ENCODE data around the gene VOPP1. TPM values are rescaled to one million over a fixed set of nuclear protein-coding genes. Genes with fewer than 3 reads are reported as not detected.
"Not testable (repeated sequence)": the region's sequence is repeated elsewhere in the genome, so short reads cannot be mapped to it uniquely, and the experiment has no call there.

VOPP1 gene
- total RNA-seq, 1 donor from 2014 or later = 20.0 TPM

DNA sequence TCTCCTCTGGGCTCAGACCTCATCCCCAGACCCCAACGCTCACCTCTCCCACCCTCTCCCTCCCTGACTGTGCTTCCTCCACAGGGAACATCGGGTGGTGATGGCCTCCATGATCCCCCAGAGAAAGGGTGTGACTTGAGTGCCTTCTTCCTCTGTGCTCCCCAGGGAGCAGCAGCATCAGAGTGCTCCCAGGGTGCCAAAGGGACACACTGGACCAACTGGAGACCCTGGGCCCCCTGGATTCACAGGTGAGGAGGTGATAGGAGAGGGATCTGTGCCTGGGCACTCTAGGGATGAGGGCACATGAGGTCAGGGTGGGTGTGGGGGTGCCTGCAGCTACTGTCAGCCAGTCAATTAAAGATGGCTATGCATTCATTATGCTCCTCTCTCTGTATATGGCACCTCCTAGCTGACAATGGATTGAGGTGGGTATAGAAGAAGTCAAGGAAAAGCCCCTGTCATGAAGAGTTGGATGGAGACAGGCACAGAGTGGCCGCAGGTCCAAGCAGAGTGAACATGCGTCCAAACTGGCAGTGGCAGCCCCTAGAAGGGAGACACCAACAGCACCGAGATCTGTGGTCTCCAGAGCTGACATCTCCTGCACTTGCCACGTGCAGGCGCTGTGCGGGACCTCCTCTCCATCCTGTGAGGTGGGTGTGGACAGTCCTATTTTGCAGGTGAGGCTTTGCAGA, 15.5 kb upstream of the VOPP1 start:
- no peak for ATAC-seq
- DNase-seq (ENCODE audit: low spot score) = no peak

DNA sequence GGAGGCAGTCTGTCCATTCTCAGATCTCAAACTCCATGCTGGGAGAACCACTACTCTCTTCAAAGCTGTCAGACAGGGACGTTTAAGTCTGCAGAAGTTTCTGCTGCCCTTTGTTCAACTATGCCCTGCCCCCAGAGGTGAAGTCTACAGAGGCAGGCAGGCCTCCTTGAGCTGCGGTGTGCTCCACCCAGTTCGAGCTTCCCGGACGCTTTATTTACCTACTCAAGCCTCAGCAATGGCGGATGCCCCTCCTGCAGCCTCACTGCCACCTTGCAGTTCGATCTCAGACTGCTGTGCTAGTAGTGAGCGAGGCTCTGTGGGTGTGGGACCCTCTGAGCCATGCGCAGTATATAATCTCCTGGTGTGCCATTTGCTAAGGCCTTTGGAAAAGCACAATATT, 10.4 kb upstream of the VOPP1 start:
- not testable (repeated sequence) for DNase-seq (ENCODE audit: low spot score)

DNA sequence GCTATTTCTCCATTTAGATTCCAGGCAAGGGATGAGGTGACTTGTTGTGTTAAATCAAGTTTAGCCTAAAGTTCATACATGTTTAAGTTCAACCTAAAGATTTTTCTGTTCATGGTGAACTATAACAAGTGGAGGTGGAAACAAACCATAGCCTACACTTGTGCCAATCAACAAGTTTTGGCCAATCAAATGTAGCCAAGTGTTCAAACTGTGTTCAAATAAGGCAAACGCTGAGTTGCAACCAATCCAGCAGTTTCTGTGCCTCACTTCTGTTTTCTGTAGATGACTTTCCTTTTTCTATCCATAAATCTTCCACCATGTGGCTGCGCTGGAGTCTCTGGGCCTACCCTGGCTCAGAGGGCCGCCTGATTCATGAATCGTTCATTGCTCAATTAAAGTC, 4.5 kb upstream of the VOPP1 start:
- ATAC-seq (no peak), DNase-seq (ENCODE audit: low spot score) (no peak)

More for the DNA sequence above, 10.4 kb upstream of the VOPP1 start:
- ATAC-seq = not testable (repeated sequence)

DNA sequence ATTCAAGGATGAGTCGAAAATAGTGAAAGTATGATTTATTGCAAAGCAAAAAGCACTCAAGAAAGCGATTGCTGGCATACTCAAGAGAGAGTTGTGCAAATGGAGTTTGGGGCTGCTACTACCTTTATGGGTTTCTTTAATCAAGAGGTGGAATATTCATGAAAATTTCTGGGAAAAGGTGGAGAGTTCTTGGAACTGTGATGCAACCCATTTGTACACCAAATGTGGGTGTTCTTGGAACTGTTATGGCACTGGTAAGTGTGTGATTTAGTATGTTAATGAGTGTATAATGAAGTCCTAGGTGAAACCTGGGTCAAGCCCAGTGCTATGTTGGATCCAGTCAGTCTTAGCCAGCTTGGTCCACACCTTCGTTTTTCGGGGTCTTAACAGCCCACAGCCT, 3.4 kb upstream of the VOPP1 start:
- ATAC-seq = no peak

DNA sequence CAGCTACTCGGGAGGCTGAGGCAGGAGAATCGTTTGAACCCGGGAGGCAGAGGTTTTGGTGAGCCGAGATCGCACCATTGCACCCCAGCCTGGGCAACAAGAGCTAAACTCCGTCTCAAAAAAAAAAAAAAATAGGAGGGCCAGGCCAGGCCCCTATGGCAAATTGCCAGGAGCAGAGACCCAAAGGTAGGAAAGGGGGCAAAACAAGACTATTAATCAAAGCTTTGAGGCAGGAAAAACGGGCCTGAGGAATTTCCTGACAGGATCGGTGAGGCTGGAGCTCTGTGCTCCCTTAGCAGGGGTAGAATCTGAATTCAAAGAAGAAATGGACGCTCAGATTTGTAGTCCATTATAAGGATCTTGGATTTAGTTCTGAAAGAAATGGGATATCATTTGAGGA, 2.8 kb upstream of the VOPP1 start:
- ATAC-seq (no peak), DNase-seq (ENCODE audit: low spot score) (no peak)

More for the DNA sequence above, 3.4 kb upstream of the VOPP1 start:
- DNase-seq (ENCODE audit: low spot score) = no peak

DNA sequence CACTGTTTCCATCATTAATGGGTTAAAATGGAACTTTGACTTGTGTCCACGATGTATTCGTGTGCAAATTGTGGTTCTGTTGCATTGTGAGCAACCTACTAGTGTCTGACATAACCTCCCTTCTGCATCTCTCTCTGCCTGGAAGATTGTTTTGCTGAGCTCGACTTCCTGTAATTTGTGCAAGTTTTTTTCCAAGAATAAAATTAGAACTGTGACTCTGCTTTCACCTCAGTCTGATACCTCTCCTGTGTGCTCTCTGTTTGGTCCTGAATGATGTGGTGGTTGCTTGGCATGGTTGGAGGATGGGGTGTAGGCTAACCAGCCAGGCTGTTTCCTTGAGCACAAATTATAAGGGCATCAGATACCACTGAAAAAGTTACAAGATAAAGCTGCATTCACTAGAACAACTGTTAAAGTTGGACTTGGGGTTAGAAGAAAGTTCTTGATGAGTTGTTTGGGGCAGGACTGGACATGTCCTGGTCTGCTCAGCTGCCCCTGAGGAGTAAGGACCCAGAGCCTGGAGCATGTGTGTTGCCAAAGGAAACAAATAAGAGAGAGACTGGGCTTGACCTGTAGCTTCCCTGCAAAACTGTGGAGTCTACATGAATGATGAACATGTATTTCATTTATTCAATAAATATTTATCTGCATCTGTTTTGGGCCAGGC, 1.9 kb upstream of the VOPP1 start:
- DNase-seq (ENCODE audit: low spot score) (no peak), ATAC-seq (no peak)

DNA sequence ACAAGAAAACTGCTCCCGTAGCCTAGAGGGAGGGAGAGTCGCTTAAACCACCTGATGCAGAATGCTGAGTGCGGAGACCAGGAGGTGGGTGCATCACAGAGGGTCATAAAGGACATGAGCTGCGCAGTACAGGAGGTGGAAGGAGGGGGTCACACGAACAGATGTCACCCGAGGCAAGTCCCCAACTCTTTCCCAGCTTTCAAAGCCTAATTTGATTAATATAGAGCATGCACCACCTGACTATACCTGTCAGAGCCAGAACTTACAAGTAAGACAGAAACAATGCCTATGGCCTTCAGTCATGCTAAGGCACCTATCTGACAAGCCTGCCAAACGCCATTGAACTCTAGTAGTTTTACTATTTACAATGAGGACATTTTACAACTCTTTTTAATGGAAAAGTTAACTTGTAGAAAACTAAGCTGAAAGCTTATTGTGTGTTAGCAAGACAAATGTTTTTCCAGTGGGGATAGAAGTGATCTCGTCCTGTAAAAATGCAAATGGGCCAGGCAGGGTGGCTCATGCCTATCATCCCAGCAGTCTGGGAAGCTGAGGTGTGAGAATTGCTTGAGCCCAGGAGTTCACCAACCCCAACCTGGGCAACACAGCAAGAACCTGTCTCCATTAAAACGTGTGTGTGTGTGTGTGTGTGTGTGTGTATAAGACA, 1.1 kb upstream of the VOPP1 start:
- DNase-seq (ENCODE audit: low spot score) (no peak), ATAC-seq (no peak)

DNA sequence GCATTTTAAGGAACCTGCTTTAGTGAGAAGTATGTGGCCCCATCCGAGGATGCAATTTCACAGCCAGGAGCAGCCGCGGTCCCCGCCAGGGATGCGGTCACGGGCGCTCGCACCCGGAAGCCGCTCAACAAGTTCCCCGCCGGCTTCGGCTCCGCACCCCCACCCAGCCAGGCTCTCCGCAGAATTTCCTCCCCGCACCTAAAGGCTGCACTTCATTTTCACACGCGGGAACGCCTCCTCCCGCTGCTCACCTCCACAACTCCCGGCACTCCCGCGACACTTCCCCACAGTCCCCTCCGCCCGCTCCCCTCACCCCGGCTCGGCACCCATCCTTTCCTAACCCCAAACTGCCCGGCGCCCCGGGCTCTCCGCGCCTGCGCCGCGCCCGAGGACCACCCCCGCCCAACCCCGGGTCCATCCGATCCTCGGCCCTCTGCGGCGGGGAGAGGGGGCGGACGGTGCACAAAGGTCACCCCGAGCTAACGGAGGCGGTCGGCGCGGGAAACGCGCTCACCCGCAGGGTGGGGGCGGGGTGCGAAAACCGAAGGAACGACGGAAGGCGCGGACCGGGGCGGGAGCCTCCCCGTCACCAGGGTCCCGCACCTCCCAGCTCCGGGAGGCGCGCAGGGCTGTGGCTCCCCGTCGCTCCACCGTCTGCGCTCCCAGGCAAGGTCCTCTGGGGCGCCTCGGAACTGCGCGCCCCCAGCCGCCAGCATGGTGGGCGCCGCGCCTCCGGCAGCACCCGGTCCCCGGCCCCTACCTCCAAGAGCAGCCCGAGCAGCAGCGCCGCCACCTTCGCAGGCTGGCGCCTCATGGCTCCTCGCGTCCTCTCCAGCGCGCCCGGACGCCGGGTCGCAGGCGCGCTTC, 558 bp downstream of the VOPP1 start:
- DNase-seq (ENCODE audit: low spot score) (peak; percentile 75), ATAC-seq (peak; percentile 63)

DNA sequence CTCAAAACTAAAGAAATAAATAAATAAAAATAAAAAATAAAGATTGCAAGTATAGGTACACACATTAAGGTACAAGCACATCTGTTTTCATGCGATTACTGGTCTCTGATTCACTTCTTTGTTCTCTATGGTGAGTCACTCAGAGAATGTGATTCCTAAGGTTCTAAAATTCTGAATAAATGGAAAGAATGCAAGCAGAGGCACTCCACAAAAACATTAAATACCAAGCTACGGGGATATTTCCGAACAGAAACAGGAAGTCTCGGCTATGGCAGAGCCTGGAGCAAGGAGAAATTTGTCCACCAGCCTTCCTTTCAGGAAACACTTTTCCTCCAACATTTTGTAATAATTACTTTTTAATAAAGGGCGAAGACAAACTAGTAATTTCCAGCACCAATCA, 1.4 kb downstream of the VOPP1 start:
- ATAC-seq (no peak), DNase-seq (ENCODE audit: low spot score) (no peak)

DNA sequence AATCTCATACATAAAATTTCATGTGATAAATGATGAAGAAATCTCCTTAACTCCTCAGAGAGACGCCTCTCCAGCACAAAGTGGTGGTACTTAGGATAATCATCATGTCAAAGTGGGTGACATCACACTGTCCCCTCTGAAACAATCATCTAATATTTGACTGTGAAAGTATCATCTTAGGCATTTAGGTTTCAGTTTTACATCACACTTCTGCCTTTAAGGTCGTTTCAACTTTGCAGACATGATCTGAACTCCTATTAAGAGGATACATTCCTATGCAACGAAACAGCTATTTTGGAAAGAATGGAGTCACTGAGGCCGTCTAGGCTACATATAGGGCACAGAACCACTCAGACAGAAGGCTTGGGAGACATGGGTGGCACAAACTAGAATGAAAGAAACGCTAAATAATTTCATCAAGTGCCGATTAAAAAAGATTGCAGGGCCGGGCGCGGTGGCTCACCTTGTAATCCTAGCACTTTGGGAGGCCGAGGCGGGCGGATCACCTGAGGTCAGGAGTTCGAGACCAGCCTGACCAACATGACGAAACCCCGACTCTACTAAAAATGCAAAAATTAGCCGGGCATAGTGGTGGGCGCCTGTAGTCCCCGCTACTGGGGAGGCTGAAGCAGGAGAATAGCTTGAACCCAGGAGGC, 2.0 kb downstream of the VOPP1 start:
- no peak for DNase-seq (ENCODE audit: low spot score)
- no peak for ATAC-seq

DNA sequence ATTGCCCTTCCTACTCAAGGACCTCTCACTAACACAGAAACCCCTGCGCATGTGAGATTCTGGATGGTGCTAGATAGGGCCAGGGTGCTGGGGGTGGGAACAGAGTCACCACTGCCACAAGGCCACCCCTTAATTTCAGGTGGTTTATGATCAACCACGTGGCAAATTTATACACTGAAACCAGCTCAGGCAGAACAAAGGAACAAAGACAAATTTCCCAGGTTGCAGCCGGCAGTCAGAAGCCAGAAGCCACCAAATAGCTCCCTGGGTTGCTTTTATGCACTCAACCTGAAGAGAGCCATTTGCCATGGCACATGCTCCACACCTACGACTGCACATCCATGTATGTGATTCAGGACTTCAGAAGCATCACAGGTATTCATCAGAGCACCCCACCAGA, 2.5 kb downstream of the VOPP1 start:
- ATAC-seq (no peak), DNase-seq (ENCODE audit: low spot score) (no peak)

DNA sequence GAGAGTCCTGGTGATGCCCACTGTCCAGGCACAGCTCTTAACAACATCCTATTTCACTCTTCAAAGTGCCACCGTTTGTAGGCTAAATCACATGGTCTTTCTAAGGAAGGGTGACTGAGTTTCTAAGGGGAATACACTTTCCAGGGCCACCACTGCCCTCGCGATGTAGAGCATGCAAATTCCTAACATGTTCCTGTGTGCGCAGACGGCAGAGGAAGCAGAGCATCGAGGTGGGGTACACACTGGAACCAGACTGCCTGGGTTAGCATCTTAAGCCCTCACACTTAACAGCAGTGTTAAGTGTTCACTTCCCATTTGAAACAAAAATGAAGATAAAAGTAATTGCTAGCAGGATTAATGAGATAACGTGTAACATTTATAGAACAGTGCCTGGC, 3.0 kb downstream of the VOPP1 start:
- ATAC-seq (no peak), DNase-seq (ENCODE audit: low spot score) (no peak)

DNA sequence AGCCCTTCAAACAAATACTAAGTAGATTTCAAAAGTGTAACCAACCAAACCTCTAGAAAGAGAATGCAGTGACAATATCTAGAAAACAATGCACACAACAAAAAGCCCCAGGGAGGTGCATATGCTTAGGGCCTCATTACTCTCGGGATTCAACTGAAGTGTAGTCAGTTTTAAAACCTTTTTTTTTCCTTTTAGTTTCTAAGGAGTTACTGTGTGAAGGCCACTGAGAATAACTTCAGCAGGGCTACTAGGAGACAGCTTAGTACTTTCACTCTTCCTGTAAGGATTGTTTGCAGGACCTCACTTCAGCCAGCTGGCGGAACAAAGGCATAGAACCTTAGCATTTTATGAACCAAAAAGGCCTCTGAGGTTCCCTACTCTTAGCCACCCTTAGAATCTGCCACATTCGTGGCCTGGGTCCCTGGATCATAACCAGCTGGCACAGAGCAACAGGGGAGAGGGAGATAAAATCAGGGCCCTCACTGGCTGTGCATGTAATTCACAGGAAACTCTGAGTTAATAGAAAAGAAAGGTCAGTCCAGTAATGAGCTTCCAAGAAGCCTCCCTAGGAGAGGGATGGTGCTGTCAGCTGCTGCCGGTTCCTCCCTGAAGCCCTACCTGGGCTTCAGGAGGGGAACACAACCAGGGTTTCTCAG, 3.6 kb downstream of the VOPP1 start:
- ATAC-seq (no peak), DNase-seq (ENCODE audit: low spot score) (no peak)

DNA sequence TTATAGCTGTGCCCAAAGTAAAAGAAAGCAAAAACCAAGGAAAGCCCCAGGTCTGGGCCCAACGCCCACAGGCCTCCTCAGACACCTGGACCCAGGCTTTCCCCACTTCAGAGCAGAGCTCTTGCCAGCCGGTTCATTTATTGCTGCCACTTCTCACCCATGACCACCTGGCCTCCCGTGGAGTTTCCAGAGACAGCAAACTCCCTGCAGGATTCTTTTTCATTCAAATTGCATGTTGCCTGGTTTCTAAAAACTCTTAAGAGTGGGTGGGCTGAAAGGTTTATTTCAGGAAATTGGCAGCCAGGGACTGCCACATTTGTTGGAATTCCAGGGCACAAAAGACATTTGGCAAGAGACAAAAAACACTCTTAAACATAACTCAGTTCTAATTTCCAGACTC, 4.7 kb downstream of the VOPP1 start:
- ATAC-seq (no peak), DNase-seq (ENCODE audit: low spot score) (no peak)

DNA sequence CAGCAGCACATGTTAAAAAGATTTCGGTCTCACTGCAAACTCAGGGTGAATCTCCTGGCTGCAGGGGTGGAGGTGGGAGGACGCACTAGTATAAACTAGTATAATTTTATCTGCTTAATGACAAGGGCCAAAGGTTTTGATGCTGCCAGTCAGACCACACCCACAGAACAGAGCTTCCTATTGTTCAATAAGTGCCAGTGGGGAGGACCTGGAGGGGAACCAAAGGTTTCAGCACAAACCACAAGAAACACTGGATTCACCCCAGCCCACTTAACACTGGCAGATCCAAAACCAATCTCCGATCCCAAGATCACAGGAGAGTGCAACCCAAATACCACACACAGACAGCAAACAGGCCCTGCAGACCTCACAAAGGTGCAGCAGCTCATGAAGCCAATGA, 6.6 kb downstream of the VOPP1 start:
- DNase-seq (ENCODE audit: low spot score) (no peak), ATAC-seq (peak; percentile 68)

DNA sequence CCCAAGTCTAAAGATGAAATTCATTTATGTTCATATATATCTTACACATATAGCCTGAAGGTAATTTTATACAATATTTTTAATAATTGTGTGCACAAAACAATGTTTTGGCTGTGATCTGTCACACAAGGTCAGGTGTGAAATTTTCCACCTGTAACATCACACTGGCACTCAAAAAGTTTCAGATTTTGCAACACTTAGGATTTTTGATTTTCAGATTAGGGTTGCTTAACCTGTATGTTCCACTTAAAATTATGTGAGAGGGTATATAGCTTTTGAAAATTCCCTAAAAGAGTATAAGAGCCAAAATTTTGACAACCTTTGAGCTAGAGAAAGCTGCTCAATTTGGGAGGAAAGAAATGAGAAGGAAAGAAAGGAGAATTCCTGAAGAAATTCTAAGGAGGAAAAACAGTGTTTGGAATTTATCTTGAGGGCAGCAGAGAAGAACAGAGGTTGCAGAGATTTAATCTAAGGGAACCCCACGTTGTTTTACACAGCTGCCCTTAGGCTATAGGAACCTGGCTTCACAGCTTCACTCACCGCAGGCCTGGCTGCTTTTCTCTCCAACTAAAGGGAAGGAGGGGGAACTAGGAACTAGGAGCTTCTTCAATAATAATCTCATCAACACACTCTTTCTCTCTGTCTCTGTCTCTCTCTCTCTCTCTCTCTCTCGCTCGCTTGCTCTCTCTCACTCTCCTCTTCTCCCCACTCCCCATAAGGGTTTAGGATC, 8.5 kb downstream of the VOPP1 start:
- no peak for ATAC-seq

DNA sequence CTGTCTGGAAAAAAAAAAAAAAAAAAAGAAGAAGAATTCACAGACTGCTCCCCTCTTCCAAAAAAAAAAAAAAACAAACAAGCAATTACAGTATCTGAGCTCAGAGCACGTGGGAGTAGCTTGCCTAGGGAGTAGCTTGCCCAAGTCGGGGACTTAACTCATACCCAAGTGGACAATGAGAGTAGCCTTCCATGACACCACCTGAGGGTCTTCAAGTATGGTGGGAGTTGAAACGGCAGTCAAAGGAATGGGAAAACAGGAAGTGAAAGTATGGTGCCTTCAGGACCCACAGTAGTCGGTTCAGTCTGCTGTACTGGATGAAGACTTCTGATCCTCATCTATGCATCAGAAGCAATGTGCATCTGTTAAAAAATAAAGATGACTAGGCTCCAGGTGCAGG, 10.6 kb downstream of the VOPP1 start:
- DNase-seq (ENCODE audit: low spot score) (no peak), ATAC-seq (no peak)

More for the DNA sequence above, 8.5 kb downstream of the VOPP1 start:
- no peak for DNase-seq (ENCODE audit: low spot score)

DNA sequence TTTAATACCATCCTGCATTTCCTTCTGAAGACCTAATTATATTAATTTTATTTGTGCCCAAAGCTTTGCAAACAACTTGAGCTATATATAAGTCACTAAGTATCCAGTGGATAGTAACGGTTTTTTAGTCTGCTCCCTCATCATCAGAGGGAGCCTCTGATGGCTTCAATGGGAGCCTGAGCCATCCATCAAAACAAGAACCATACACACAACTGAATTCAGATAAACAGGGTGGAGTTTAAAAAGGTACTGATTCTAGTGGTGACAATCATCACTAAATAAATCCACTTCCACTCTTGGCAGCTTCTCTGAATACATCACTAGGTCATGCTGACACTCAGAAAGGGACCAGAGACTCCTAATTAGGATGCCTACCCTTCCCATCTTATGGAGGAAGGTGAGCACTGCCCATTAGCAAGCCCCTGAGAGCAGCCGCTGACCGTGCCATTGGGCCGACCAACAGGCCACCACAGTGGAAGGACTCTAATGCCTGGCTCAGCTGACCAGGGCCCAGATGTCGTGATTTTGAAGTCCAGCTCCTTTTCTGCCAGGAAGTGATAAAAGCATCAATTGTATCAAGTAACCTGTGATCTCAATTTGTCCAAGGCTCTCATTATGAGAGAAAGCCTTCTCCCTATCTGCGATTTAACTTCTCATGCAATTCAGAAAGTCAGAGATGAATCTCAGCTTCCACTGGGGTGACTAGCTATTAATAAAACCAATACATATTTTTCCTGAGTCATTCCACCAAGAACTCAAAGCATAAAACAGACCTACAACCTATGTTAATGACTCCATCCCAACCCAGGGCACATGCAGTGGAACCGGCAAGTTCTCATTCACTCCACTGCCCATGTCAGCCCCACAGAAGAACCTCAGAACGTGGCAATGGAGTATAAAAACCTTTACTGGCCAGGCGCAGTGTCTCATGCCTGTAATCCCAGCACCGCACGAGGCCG, 13.1 kb downstream of the VOPP1 start:
- DNase-seq (ENCODE audit: low spot score) (no peak), ATAC-seq (no peak)
